PFSK-1 (cell line): ENCODE data around the gene CTTNBP2NL.

Experiments
- POLR2AphosphoS5 ChIP-seq: IDR thresholded peaks from 2 replicates; pipeline ENCODE4 v1.6.1; 2012; ENCODE audit warnings: low read depth, mild to moderate bottlenecking, control low read depth, low read length, moderate library complexity
- SIN3A ChIP-seq: IDR thresholded peaks from 2 replicates; pipeline ENCODE4 v1.6.1; 2012; ENCODE audit warnings: mild to moderate bottlenecking, low read length, moderate library complexity, borderline replicate concordance; ENCODE audit not compliant: insufficient read depth
- TAF1 ChIP-seq: IDR thresholded peaks from 2 replicates; pipeline ENCODE4 v1.6.1; 2012; ENCODE audit warnings: low read length, control low read depth, borderline replicate concordance; ENCODE audit not compliant: insufficient read depth
- TF ChIP-seq, protein P1 (sequence below), 2 experiments: IDR thresholded peaks; 2 replicates each; pipeline versions ENCODE4 v1.6.1 to v1.8.0; 2011 to 2012; ENCODE audit warnings: low read depth in 2 of 2, low read length in 2 of 2, control low read depth in 1 of 2, inconsistent platforms in 1 of 2, mild to moderate bottlenecking in 1 of 2, moderate library complexity in 1 of 2; ENCODE audit not compliant: insufficient read depth in 1 of 2

DNA sequence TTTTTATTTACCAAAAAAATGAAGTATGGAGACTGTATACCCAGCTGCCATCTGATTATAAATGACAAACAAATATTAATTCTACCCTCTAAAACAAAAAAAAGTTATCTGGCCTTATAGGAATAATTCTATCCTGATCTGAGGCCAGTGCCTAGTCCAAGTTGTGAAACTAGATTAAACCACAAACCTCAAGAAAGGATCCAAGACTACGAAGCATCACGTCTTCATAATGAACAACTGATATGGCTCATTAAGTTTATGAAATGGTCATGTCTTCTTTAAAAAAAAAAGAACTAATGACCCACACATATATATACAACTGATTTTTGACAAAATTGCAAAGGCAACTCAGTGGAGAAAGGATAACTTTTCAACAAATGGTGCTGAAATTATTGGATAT, 32.4 kb upstream of the CTTNBP2NL start:
- TF ChIP-seq POLR2AphosphoS5 (no peak), TAF1 (no peak), SIN3A (no peak)
- TF ChIP-seq, protein P1, sequence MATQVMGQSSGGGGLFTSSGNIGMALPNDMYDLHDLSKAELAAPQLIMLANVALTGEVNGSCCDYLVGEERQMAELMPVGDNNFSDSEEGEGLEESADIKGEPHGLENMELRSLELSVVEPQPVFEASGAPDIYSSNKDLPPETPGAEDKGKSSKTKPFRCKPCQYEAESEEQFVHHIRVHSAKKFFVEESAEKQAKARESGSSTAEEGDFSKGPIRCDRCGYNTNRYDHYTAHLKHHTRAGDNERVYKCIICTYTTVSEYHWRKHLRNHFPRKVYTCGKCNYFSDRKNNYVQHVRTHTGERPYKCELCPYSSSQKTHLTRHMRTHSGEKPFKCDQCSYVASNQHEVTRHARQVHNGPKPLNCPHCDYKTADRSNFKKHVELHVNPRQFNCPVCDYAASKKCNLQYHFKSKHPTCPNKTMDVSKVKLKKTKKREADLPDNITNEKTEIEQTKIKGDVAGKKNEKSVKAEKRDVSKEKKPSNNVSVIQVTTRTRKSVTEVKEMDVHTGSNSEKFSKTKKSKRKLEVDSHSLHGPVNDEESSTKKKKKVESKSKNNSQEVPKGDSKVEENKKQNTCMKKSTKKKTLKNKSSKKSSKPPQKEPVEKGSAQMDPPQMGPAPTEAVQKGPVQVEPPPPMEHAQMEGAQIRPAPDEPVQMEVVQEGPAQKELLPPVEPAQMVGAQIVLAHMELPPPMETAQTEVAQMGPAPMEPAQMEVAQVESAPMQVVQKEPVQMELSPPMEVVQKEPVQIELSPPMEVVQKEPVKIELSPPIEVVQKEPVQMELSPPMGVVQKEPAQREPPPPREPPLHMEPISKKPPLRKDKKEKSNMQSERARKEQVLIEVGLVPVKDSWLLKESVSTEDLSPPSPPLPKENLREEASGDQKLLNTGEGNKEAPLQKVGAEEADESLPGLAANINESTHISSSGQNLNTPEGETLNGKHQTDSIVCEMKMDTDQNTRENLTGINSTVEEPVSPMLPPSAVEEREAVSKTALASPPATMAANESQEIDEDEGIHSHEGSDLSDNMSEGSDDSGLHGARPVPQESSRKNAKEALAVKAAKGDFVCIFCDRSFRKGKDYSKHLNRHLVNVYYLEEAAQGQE (IDR thresholded peaks at IDR 0.05; ENCODE audit: insufficient read depth in 1 of 2, low read depth in 2 of 2, low read length in 2 of 2) = no peak
